HG02938 (cell line): Measurements from ENCODE around the gene CNGA4.
"Not testable (repeated sequence)": the region's sequence is repeated elsewhere in the genome, so short reads cannot be mapped to it uniquely, and the experiment has no call there.

Experiments used
- ATAC-seq: cut with Tn5 transposase; IDR thresholded peaks from one replicate; pipeline ENCODE4 v1.9.1; 2021; ENCODE audit warnings: mild to moderate bottlenecking, moderate library complexity; ENCODE audit not compliant: unreplicated experiment

The CNGA4 gene

DNA sequence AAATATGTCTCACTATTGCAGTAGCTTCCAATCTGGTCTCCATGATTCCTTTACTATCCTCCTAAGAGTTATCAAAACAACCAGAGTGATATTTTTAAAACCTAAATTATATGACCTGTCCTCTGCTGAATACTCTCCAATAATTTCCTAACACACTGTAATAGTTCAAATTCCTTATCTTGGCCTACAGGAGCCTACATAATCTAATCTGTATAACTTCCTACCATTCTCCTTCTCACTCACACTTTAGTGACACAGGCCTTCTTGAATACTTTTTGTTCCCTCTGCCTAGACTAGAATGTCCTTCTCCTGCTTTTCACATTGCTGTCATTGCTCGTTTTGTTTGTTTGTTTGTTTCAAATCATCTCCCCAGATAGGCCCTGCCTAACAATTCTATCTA, 13.9 kb upstream of the CNGA4 start:
- ATAC-seq, result no peak

DNA sequence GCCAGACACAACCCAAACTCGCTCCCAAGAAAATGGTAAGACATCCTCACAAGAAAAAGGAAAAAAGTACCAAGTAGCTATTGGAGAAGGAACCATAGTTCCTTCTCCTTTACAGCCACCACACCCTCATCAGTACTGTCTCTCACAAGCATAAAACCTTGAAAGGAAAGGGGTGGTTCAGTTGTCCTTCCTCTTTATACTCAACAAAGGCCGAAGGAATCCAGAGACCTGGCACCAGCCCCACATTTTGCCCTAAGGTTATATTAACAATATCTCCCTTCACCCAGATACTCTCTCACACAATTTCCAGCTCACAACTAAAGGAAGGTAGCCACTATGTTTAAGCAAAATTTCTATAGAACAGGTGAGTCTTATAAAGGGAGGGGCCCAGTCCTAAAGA, 13.0 kb upstream of the CNGA4 start:
- ATAC-seq, result no peak

GRCh38 chr11:6228520-6228919, 10.4 kb upstream of the CNGA4 start:
- no peak for ATAC-seq

DNA sequence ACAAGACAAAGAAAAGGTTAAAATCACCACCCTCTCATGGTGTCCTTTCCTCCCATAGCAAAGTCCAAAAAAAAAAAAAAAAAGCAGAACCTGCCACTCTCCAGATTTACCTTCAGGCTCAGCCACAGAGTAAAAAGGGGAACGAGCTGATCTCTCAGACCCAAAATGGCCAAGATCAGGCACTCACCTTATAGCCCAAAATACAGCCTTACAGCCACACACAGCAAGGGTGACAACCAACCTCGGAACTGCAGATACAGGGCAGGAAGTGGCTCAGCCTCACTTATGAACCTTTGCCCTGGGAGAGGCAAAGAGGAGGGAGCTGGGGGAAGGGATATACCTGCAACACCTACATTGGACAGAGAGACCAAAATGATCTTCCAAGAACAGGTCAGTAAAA, 9.0 kb upstream of the CNGA4 start:
- ATAC-seq, result no peak

- no peak for ATAC-seq
Observed at GRCh38 chr11:6232899-6233298, 6.0 kb upstream of the CNGA4 start.

GRCh38 chr11:6233984-6234386, 4.9 kb upstream of the CNGA4 start:
- ATAC-seq, result peak; percentile 0

GRCh38 chr11:6234387-6235107, 4.3 kb upstream of the CNGA4 start, which contains the start of gene FHIP1B:
Gene FHIP1B (minus strand): TSS chr11:6234636. CDS start chr11:6224516, 10,120 bp downstream.
- peak; percentile 93 for ATAC-seq

DNA sequence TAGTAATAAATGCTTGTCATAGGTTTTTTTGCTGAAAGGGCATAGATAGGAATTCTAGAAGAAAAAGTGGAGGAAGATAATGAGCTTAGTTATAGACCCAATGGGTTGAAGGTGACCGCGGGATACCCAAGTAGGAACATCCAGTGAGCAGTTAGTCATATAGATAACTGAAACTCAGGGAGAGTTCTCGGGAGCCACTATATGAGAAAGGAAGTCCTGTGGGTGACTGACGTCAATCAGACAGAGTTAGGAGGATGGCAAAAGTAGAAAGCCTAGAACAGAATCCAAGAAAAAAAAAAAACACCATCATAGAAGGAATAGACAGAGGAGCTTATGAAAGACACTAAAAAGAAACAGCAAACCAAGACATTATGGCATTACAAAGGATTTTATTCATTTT, 1.6 kb upstream of the CNGA4 start:
- ATAC-seq, result no peak

DNA sequence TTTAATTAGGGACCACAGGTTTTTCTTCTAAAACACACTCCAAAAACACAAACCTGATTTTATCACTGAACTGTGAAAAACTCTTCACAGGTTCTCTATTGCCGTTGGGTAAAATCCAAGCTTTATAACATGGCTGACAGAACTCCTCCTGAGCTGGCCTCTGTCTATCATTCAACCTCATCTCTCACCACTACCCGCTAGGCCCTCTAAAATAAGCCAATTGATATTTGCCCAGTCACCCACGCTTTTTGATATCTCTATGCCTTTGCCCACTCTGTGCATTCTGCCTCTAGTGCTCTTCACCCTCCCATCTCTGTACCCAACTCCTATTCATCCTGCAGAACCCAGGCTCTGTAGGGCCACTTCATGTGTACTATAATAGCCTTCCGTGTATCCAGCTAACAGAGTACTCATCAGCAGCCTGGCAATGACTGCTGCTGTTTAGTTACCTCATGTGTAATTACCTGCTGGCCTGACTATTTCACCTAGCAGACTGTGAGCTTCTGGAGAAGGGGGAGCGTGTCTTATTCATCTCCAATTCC, 1.1 kb upstream of the CNGA4 start:
- no peak for ATAC-seq

DNA sequence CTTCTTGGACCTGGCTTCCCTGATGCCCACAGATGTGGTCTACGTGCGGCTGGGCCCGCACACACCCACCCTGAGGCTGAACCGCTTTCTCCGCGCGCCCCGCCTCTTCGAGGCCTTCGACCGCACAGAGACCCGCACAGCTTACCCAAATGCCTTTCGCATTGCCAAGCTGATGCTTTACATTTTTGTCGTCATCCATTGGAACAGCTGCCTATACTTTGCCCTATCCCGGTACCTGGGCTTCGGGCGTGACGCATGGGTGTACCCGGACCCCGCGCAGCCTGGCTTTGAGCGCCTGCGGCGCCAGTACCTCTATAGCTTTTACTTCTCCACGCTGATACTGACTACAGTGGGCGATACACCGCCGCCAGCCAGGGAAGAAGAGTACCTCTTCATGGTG, 1.2 kb downstream of the CNGA4 start:
- no peak for ATAC-seq

GRCh38 chr11:6240781-6241180, 1.9 kb downstream of the CNGA4 start:
- no peak for ATAC-seq

GRCh38 chr11:6241316-6241715, 2.4 kb downstream of the CNGA4 start:
- ATAC-seq, result no peak

- no peak for ATAC-seq
Observed at GRCh38 chr11:6245536-6245935, 6.6 kb downstream of the CNGA4 start.

DNA sequence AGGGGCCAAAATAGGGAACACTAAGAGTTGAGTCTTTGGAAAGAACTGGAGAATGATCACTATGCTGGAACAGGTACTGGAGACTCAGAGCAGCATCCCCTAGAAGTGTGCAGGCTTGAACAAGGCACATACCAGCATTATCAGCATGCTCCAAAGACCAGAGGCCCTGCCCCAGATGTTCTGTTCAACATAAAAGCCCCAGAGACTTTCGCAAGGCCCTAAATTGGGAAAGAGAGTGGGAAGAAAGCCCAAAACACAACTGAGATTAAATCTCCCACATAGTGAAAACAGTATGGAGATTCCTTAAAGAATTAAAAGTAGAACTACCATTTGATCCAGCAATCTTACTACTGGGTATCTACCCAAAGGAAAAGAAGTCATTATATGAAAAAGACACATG, 9.4 kb downstream of the CNGA4 start:
- ATAC-seq, result no peak

DNA sequence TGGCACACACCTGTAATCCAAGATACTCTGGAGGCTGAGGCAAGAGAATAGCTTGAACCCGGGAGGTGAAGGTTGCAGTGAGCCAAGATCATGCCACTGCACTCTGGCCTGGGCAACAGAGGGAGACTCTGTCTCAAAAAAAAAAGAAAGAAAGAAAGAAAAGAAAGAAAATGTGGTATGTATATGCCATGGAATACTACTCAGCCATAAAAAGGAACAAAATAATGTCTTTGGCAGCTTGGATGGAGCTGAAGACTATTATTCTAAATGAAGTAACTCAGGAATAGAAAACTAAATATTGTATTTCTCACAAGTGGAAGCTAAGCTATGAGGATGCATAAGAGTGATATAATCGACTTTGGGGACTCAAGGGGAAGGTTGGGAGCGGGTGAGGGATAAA, 10.0 kb downstream of the CNGA4 start:
- not testable (repeated sequence) for ATAC-seq

GRCh38 chr11:6249770-6250555, 11.1 kb downstream of the CNGA4 start:
- ATAC-seq, result no peak

DNA sequence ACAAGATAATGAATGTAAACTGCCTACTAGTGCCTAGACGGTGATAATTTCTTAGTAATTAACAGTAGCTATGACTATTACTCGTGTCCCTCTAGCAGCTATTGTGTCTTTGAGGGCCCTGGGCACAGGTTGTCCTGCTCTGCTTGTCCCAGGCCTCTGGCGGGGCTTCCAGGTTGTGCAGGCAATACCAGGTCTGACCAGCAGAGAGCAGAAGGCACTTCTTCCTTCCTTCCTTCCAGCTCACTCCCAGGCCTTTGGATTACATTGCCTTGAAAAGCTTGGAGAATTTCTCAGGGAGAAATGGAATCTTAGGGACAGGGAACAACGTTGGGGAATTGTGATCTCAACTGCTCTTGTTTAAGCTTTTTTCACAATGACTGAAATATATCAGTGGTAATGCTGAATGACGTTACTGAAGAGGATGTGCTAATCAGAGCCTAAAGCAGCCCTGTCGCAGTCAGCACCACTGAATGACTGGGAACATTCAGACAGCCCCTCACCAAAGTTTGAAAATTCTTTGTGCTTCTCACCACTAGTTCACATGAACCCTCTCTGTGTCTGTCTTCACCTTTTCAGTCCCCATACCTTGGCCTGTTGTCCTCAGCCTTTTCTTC, 12.3 kb downstream of the CNGA4 start:
- peak; percentile 79 for ATAC-seq

- no peak for ATAC-seq
Observed at GRCh38 chr11:6251990-6252473, 13.1 kb downstream of the CNGA4 start.

DNA sequence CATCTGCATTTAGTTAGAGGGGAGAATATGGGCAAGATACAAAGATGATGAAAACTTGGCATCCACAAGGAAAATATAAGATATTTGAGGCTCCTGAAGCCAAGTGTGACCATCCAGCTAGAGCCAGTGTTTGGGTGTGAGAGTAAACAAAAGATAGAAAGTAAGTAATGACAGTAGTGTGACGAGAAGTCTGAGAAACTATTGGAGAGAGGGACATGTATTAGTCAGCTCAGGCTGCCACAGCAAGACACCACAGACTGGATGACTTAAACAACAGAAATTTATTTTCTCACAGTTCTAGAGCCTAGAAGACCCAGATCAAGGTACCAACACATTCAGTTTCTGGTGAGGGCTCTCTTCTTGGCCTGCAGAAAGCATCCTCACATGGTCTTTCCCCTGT, 14.3 kb downstream of the CNGA4 start:
- ATAC-seq, result peak; percentile 74

- no peak for ATAC-seq
Observed at GRCh38 chr11:6258141-6258540, 19.3 kb downstream of the CNGA4 start.

GRCh38 chr11:6258571-6259081, 19.7 kb downstream of the CNGA4 start:
- no peak for ATAC-seq
